Liver (tissue), 9 donors: Measurements from ENCODE around the gene UPK3A. TPM values are rescaled to one million over a fixed set of nuclear protein-coding genes. Genes with fewer than 3 reads are reported as not detected.

Experiments used
- DNase-seq: peaks from one replicate; pipeline ENCODE4 v3.0.0-alpha.2; 2017; ENCODE audit warnings: low spot score
- H3K27ac ChIP-seq, 2 donors: one replicate each; pipeline ENCODE4 v1.7.0; 2013; ENCODE audit warnings: inconsistent platforms in 2 of 2, low read length in 2 of 2, control low read depth in 1 of 2, low read depth in 1 of 2, mild to moderate bottlenecking in 1 of 2
- H3K27me3 ChIP-seq, 4 donors: one replicate each; pipeline versions ENCODE4 v1.6.1 to v1.7.0; 2013; ENCODE audit warnings: low read length in 3 of 4, inconsistent platforms in 1 of 4, mild to moderate bottlenecking in 1 of 4, moderate library complexity in 1 of 4; ENCODE audit not compliant: control insufficient read depth in 4 of 4, insufficient read depth in 4 of 4
- H3K36me3 ChIP-seq, 4 donors: one replicate each; pipeline versions ENCODE4 v1.6.1 to v1.7.0; 2013; ENCODE audit warnings: low read length in 3 of 4, mild to moderate bottlenecking in 3 of 4, low read depth in 1 of 4, moderate library complexity in 1 of 4; ENCODE audit not compliant: control insufficient read depth in 4 of 4, insufficient read depth in 3 of 4
- H3K4me1 ChIP-seq, 4 donors: one replicate each; pipeline versions ENCODE4 v1.6.1 to v1.7.0; 2013; ENCODE audit warnings: low read length in 3 of 4, mild to moderate bottlenecking in 3 of 4, moderate library complexity in 1 of 4; ENCODE audit not compliant: control insufficient read depth in 4 of 4, insufficient read depth in 4 of 4
- H3K4me3 ChIP-seq, 3 donors: one replicate each; pipeline versions ENCODE4 v1.6.1 to v1.7.0; 2013; ENCODE audit warnings: low read length in 3 of 3, control low read depth in 1 of 3, low read depth in 1 of 3, mild to moderate bottlenecking in 1 of 3
- H3K9ac ChIP-seq, 2 donors: one replicate each; pipeline ENCODE4 v1.7.0; 2013; ENCODE audit warnings: low read length in 2 of 2, mild to moderate bottlenecking in 2 of 2, moderate library complexity in 2 of 2, control low read depth in 1 of 2, low read depth in 1 of 2
- H3K9me3 ChIP-seq, 4 donors: one replicate each; pipeline versions ENCODE4 v1.6.1 to v1.7.0; 2013; ENCODE audit warnings: low read length in 3 of 4; ENCODE audit not compliant: control insufficient read depth in 4 of 4
- ATF3 ChIP-seq: IDR thresholded peaks from 2 replicates; pipeline ENCODE4 v1.6.1; 2016; ENCODE audit warnings: antibody characterized with exemption
- CTCF ChIP-seq: fragments of 150-350 bp; IDR thresholded peaks from 2 replicates; pipeline ENCODE4 v1.5.1; 2017; ENCODE audit warnings: improper control_type of control experiment, low read depth, low read length; ENCODE audit not compliant: missing input control
- EGR1 ChIP-seq, 2 donors: IDR thresholded peaks; 2 replicates each; pipeline ENCODE4 v1.6.1; 2016 to 2018; ENCODE audit warnings: antibody characterized with exemption in 2 of 2, low read depth in 2 of 2
- FOXA1 ChIP-seq: IDR thresholded peaks from 2 replicates; pipeline ENCODE4 v1.6.1; 2016; ENCODE audit warnings: antibody characterized with exemption
- FOXA2 ChIP-seq: IDR thresholded peaks from 2 replicates; pipeline ENCODE4 v1.6.1; 2016; ENCODE audit warnings: antibody characterized with exemption
- GABPA ChIP-seq, 2 donors: IDR thresholded peaks in 1 of 2; conservative IDR thresholded peaks in 1 of 2; 2 replicates each; pipeline ENCODE4 v1.6.1; 2016; ENCODE audit warnings: antibody characterized with exemption in 2 of 2, mild to moderate bottlenecking in 1 of 2, moderate library complexity in 1 of 2
- HNF4A ChIP-seq, 2 donors: conservative IDR thresholded peaks; 2 replicates each; pipeline ENCODE4 v1.6.1; 2016; ENCODE audit warnings: antibody characterized with exemption in 2 of 2, mild to moderate bottlenecking in 2 of 2
- HNF4G ChIP-seq: IDR thresholded peaks from 2 replicates; pipeline ENCODE4 v1.6.1; 2016; ENCODE audit warnings: antibody characterized with exemption
- JUND ChIP-seq, 2 donors: IDR thresholded peaks; 2 replicates each; pipeline ENCODE4 v1.6.1; 2016; ENCODE audit warnings: antibody characterized with exemption in 2 of 2
- MAX ChIP-seq: IDR thresholded peaks from 2 replicates; pipeline ENCODE4 v1.6.1; 2016; ENCODE audit warnings: antibody characterized with exemption
- NR2F2 ChIP-seq: IDR thresholded peaks from 2 replicates; pipeline ENCODE4 v1.6.1; 2016; ENCODE audit warnings: antibody characterized with exemption
- RAD21 ChIP-seq, 2 donors: IDR thresholded peaks; 2 replicates each; pipeline ENCODE4 v1.6.1; 2016; ENCODE audit warnings: antibody characterized with exemption in 2 of 2, mild to moderate bottlenecking in 2 of 2
- REST ChIP-seq: IDR thresholded peaks from 2 replicates; pipeline ENCODE4 v1.6.1; 2016; ENCODE audit warnings: antibody characterized with exemption, mild to moderate bottlenecking
- RXRA ChIP-seq, 2 donors: IDR thresholded peaks; 2 replicates each; pipeline ENCODE4 v1.6.1; 2017 to 2018; ENCODE audit warnings: antibody characterized with exemption in 2 of 2, mild to moderate bottlenecking in 1 of 2
- SP1 ChIP-seq: IDR thresholded peaks from 2 replicates; pipeline ENCODE4 v1.6.1; 2018; ENCODE audit warnings: antibody characterized with exemption, mild to moderate bottlenecking
- TAF1 ChIP-seq: conservative IDR thresholded peaks from 2 replicates; pipeline ENCODE4 v1.6.1; 2016; ENCODE audit warnings: antibody characterized with exemption, mild to moderate bottlenecking
- YY1 ChIP-seq: IDR thresholded peaks from 2 replicates; pipeline ENCODE4 v1.6.1; 2016; ENCODE audit warnings: antibody characterized with exemption, mild to moderate bottlenecking
- ZBTB33 ChIP-seq: IDR thresholded peaks from 2 replicates; pipeline ENCODE4 v1.6.1; 2016; ENCODE audit warnings: antibody characterized with exemption
- WGBS: extraction: QIAGEN DNeasy Blood & Tissue Kit; methylation state at CpG from one replicate; pipeline ENCODE4 v1.1.7; 2013; 5-methylcytosine and 5-hydroxymethylcytosine counted together
- polyA plus RNA-seq, 2 donors: library from polyadenylated mRNA; stranded (reverse) in 1 of 2; unstranded in 1 of 2; fragments of 200-250 nt in 1 of 2; fragments of >200 nt in 1 of 2; fragmentation: Nextera tagmentation in 1 of 2; extraction: Ambion mirVana in 1 of 2; gene quantifications; one replicate each; pipeline versions ENCODE4 v1.2.1 to v1.2.3, GENCODE V29; 2013 to 2015
- total RNA-seq, 2 donors: library from RNA; depleted of rRNA; stranded (reverse); fragments of >200 nt; gene quantifications; one replicate each; pipeline ENCODE4 v1.2.3, GENCODE V29; 2014
- donor health status: healthy.
- donor health status: healthy.
- donor health status: healthy.
- donor health status: healthy.
- donor health status: healthy.

UPK3A gene
- total and polyA plus RNA-seq, 4 donors = 0.42 TPM; not detected in 3

- TF ChIP-seq HNF4G (no peak), ZBTB33 (no peak), JUND (IDR thresholded peaks at IDR 0.05) (no peak), FOXA2 (no peak), TAF1 (no peak), GABPA (IDR thresholded peaks at IDR 0.05 in 1 of 2, conservative IDR thresholded peaks at IDR 0.05 in 1 of 2) (no peak), RXRA (IDR thresholded peaks at IDR 0.05) (no peak), NR2F2 (no peak), SP1 (no peak), CTCF (no peak), ATF3 (no peak), FOXA1 (no peak), MAX (no peak), REST (no peak), YY1 (no peak), RAD21 (IDR thresholded peaks at IDR 0.05) (no peak), EGR1 (IDR thresholded peaks at IDR 0.05; ENCODE audit: low read depth in 2 of 2) (no peak), HNF4A (conservative IDR thresholded peaks at IDR 0.05) (no peak)
- Histone ChIP-seq H3K27me3 (no peaks in the 10 kb centered on the region), H3K9me3 (no peaks in the 10 kb centered on the region), H3K36me3 (no peaks in the 10 kb centered on the region), H3K9ac (no peak overlapping the region), H3K4me1 (no peaks in the 10 kb centered on the region), H3K27ac (no peak overlapping the region), H3K4me3 (no peak overlapping the region)
- DNase-seq = no peak
- WGBS = 85% methylated on average over 9 of the region's 9 CpGs
Observed at GRCh38 chr22:45278125-45278524, 6.6 kb upstream of the UPK3A start.
